ENCODE data around the gene WSCD1. TPM values are rescaled to one million over a fixed set of nuclear protein-coding genes. Genes with fewer than 3 reads are reported as not detected.

Gene WSCD1
- total RNA-seq, 1 experiment from 2014 or later: not detected

DNA sequence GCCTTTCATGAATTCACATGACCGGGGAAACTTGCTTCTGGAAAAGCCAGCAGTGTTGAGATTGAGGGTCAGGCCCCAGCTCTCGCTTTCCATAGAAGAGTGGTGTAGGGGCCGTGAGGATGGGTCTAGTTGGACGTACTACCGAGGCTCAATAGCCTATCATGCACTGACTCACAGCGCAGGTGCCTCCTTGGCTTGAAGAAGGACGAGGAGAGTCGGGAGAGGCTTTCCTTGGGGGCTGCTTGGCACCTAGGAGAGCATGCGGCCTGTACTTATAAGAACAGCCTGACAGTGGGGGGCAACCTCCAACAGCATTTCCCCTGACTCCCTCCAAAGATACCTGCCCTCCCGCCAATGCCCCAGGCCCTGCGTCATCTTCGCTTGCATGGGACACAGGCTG is 37.6 kb downstream of the WSCD1 start:
- Mint-ChIP-seq H3K9me3 (ENCODE audit: unreplicated experiment) (no peaks in the 10 kb centered on the region), H3K27ac (ENCODE audit: unreplicated experiment) (no peak overlapping the region), H3K27me3 (ENCODE audit: insufficient read depth, unreplicated experiment) (no peaks in the 10 kb centered on the region), H3K4me1 (ENCODE audit: low read depth, unreplicated experiment) (no peaks in the 10 kb centered on the region), H3K36me3 (ENCODE audit: insufficient read depth, unreplicated experiment) (no peaks in the 10 kb centered on the region), H3K4me3 (ENCODE audit: unreplicated experiment) (no peak overlapping the region)
- POLR2A ChIA-PET: no interaction called here
- no TSS peak for BruUV-seq (replicated peaks)
- CTCF ChIA-PET: no interaction called here
- Histone ChIP-seq H3K4me3 (ENCODE audit: low read depth, low read length) (no peak overlapping the region), H3K36me3 (ENCODE audit: control insufficient read depth, insufficient read depth, low read length) (no peaks in the 10 kb centered on the region), H3K9me3 (no peaks in the 10 kb centered on the region), H3K27me3 (replicated peaks; ENCODE audit: control insufficient read depth, insufficient read depth, low read length) (no peaks in the 10 kb centered on the region), H3K4me1 (no peaks in the 10 kb centered on the region)
- intact Hi-C loops (cut with micrococcal nuclease; ENCODE audit: unreplicated experiment): no loop called here
- no peak for DNase-seq
- TF ChIP-seq, protein P1, sequence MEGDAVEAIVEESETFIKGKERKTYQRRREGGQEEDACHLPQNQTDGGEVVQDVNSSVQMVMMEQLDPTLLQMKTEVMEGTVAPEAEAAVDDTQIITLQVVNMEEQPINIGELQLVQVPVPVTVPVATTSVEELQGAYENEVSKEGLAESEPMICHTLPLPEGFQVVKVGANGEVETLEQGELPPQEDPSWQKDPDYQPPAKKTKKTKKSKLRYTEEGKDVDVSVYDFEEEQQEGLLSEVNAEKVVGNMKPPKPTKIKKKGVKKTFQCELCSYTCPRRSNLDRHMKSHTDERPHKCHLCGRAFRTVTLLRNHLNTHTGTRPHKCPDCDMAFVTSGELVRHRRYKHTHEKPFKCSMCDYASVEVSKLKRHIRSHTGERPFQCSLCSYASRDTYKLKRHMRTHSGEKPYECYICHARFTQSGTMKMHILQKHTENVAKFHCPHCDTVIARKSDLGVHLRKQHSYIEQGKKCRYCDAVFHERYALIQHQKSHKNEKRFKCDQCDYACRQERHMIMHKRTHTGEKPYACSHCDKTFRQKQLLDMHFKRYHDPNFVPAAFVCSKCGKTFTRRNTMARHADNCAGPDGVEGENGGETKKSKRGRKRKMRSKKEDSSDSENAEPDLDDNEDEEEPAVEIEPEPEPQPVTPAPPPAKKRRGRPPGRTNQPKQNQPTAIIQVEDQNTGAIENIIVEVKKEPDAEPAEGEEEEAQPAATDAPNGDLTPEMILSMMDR (IDR thresholded peaks at IDR 0.05; ENCODE audit: insufficient read depth in 1 of 2, low read depth in 1 of 2, low read length in 1 of 2, severe bottlenecking in 1 of 2, unreplicated experiment in 1 of 2): no peak

DNA sequence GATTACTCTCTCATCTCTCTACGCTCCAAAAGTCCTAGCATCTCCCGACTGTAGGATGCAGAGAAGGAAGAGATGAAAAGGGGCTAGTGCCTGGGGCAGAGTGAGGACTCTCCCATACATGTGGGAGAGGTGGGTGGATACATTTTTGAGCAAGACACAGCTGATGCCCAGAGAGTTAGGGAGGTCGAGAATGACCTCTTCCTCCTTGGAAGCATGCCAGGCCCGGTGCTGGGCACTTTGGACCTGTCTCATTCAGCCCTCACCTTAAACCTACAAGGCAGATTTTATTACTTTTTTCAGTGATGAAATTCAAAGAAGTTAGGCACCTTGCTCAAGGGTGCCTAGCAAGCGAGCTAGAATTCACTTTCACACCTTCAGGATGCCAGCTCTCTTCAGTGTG is 38.2 kb downstream of the WSCD1 start:
- ChIA-PET CTCF (no interaction called here), POLR2A (no interaction called here)
- no peaks in the 10 kb centered on the region for H3K4me1 Mint-ChIP-seq (ENCODE audit: low read depth, unreplicated experiment)
- H3K36me3 Mint-ChIP-seq (ENCODE audit: insufficient read depth, unreplicated experiment): no peaks in the 10 kb centered on the region
- TF ChIP-seq, protein P1 (IDR thresholded peaks at IDR 0.05; ENCODE audit: insufficient read depth in 1 of 2, low read depth in 1 of 2, low read length in 1 of 2, severe bottlenecking in 1 of 2, unreplicated experiment in 1 of 2): no peak
- intact Hi-C loops (cut with micrococcal nuclease; ENCODE audit: unreplicated experiment): no loop called here
- BruUV-seq (replicated peaks): no TSS peak
- Histone ChIP-seq H3K4me1 (no peaks in the 10 kb centered on the region), H3K36me3 (ENCODE audit: control insufficient read depth, insufficient read depth, low read length) (no peaks in the 10 kb centered on the region), H3K27me3 (replicated peaks; ENCODE audit: control insufficient read depth, insufficient read depth, low read length) (no peaks in the 10 kb centered on the region), H3K4me3 (ENCODE audit: low read depth, low read length) (no peak overlapping the region), H3K9me3 (no peaks in the 10 kb centered on the region)
- no peak for DNase-seq
- H3K9me3 Mint-ChIP-seq (ENCODE audit: unreplicated experiment): no peaks in the 10 kb centered on the region
- no peak overlapping the region for H3K27ac Mint-ChIP-seq (ENCODE audit: unreplicated experiment)
- H3K4me3 Mint-ChIP-seq (ENCODE audit: unreplicated experiment): no peak overlapping the region
- H3K27me3 Mint-ChIP-seq (ENCODE audit: insufficient read depth, unreplicated experiment): peaks cover 4% of the 10 kb centered on the region

DNA sequence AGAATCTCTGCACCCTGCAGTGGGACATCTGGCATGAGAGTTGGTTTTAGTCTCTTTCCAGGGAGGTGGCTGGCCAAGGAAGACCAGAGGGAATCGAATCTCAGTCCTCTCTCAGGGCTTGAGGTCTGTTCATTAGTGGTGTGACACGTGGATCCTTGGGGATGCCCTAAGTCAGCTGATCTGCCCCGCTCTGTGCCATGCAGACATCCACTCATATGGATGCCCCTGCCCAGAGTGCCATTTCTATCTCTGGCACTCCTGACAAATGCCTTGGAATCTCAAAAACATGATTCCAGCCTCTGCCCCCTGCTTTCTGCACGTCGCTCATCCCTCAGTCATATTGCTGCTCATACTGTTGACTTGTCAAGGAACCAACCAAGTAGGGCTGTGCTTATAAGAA is 38.8 kb downstream of the WSCD1 start:
- BruUV-seq (replicated peaks): no TSS peak
- intact Hi-C loops (cut with micrococcal nuclease; ENCODE audit: unreplicated experiment): no loop called here
- TF ChIP-seq, protein P1 (IDR thresholded peaks at IDR 0.05; ENCODE audit: insufficient read depth in 1 of 2, low read depth in 1 of 2, low read length in 1 of 2, severe bottlenecking in 1 of 2, unreplicated experiment in 1 of 2): no peak
- H3K27me3 ChIP-seq (replicated peaks; ENCODE audit: control insufficient read depth, insufficient read depth, low read length): no peaks in the 10 kb centered on the region
- no peak overlapping the region for H3K4me3 ChIP-seq (ENCODE audit: low read depth, low read length)
- ChIA-PET POLR2A (no interaction called here), CTCF (no interaction called here)
- H3K9me3 Mint-ChIP-seq (ENCODE audit: unreplicated experiment): no peaks in the 10 kb centered on the region
- no peak for DNase-seq
- no peaks in the 10 kb centered on the region for H3K4me1 ChIP-seq
- no peaks in the 10 kb centered on the region for H3K9me3 ChIP-seq
- no peaks in the 10 kb centered on the region for H3K36me3 Mint-ChIP-seq (ENCODE audit: insufficient read depth, unreplicated experiment)
- no peak overlapping the region for H3K27ac Mint-ChIP-seq (ENCODE audit: unreplicated experiment)
- peaks cover 7% of the 10 kb centered on the region for H3K27me3 Mint-ChIP-seq (ENCODE audit: insufficient read depth, unreplicated experiment)
- no peaks in the 10 kb centered on the region for H3K4me1 Mint-ChIP-seq (ENCODE audit: low read depth, unreplicated experiment)
- H3K36me3 ChIP-seq (ENCODE audit: control insufficient read depth, insufficient read depth, low read length): no peaks in the 10 kb centered on the region
- H3K4me3 Mint-ChIP-seq (ENCODE audit: unreplicated experiment): no peak overlapping the region
